HG02970 (cell line): ENCODE data around the gene PKP1.

ENCODE experiments used
- ATAC-seq: cut with Tn5 transposase; IDR thresholded peaks from one replicate; pipeline ENCODE4 v1.9.1; 2021; ENCODE audit warnings: mild to moderate bottlenecking, moderate library complexity, moderate number of reproducible peaks; ENCODE audit not compliant: unreplicated experiment, low FRiP score

Gene PKP1

DNA sequence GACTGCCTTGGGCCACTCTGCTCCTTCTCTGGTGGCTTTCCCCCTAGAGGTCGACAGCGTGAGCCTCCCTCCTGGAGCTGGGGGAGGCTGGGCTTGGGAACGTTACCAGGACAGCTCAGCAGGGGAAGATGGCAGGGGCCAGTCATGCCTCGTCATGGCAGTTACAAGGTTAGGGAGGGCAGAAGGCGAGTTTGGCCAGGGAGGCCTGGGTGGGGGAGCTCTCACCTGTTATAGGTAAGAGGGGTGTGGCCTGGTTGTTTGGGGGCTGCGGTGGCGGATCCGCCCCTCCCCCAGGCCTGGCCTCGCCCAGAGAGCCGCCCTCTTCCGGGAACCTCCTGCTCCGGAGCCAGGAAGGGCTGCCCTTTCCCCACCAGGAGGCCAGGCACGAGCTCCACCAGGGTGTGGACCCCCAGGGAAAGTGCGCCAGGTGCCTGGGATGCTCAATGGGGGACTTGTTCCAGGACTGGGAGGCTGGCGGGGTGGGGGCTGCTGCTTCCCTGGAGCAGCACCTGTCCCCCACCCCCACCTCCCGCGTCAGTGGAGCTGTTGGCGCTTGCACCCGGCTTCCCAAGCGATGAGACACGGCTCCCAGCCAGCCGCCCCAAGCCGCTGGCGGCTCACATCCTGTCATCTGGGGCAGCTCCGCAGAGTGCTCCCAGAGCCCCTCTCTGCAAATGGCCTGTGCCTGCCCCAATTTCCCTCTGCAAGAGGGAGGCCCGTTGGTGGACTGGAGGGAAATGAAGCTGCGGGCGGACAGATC, 23.6 kb upstream of the PKP1 start:
- ATAC-seq: no peak

DNA sequence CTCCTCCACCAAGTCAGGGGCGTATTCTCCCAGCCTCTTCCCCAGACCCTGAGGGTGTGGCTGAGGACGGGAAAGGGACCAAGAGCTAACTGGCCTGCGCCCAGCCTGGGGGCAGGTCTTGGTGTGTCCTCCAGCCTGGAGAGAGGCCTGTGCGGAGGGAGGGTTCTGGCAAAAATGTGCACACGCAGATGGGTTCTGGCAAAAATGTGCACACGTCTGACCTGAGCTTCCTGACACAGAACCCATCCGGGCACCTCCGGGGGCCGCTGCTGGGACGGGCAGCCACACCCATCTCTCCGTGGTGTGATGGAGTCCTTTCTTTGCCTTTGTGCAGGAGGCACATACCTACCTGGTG, 23.1 kb upstream of the PKP1 start:
- no peak for ATAC-seq

DNA sequence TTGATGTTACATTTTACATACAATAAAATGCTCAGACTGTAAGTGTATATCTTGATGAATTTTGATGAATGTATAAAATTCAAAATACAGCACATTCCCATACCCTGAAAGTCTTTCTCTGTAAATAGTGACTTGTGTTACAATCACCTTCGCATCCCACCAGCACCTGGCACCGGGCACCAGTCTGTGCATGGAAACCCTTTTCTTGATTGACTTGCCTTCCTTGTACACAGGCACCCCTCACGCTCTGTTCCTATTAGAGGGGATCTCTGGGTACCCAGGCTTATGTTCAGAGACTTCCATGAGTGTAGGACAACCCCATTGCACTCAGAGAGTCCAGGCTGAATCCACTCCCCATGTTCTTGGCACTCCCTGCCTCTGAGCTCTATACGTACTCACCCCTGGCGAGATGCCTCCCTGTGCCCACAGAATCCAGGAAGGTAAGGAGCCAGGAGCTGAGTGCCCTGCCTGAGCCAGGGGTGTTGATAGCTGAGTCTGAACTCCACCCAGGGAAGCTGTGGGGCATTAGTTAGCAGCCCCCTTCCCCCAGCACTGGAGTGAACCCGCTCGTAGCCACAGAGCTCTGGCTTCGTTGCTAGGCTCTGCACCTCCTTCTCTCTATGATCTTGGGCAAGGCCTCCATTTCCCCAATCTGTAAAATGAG, 22.5 kb upstream of the PKP1 start:
- no peak for ATAC-seq

DNA sequence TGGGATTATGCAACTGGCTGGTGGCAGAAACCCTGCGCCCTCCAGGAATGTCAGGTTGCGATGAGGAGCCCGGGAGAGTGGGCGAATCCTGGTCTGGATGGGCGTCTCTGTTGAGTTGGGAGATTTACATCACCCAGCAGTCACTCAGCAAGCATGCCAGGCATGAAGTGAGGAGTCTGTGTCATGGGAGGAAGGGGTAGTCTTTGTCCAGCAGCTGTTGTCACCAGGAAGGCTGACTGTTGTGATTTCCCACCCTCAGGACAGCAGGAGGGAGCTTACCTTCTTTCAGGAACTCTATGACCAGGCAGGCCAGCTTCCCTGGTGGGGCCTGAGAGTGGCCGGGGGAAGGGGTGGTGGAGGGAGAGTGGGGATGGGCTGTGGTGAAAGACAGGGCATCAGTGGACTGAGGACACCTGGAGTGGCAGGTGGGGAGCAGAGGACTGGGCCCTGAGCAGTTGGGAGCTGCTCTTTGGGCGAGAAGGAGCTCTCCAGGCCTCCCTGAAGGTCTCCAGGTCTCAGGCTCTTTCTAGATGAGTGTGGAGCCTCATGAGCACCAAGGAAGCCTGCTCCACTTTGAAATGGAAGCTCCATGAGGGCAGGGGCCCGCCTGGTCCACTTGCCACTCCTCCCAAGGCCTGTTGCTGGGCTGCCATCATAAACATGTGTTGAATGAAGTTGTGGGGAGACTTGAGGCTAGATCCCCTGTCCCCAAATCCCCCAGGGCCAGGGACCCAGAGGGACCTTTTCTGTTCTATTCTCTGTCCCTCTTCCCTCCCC, 21.3 kb upstream of the PKP1 start:
- no peak for ATAC-seq

DNA sequence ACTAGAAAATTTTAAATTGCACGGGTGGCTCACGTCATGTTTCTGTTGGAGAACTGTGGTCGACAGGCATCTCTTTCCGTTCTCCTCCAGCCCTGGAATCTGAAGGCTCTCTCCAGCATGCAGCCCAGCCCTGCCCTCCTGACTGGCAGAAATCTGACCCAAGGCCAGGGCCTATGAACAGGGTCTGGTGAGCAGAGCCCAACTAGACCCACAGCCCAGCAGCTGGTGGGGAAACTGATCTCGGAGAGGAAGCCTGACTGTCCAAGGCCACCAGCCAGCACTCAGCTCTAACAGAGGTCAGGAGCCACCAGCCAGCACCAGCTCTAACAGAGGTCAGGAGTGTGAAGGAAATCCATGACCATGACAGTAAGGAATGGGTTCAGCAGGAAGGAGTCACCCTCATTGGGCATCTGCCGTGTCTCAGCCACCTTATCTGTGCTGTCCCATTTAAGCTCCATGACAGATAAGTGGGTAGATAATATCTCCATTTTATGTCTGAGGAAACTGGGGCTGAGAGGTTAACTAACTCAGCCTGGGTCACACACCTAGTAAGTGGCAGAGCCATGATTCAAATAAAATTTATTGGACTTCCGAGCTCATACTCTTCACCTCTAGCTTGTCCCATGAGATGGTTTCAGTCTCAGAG, 20.2 kb upstream of the PKP1 start:
- no peak for ATAC-seq

DNA sequence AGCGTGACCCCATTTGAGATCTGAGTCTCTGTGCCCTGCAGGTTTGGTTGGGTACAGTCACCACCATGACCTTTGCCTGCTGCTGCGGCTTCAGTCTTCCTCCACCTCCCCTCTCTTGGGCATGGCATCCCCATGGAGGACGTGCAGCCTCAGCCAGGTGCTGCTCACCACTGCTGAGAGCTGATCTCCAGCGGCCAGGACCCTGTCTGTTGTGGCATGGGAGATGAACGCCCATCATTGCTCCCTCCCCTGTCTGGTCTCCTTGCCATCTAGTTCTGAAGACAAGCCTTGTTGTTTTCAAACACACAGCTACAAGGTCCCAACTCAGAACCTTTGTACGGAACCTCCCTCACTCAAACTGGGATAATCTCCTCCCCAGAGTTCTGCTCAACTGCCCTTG, 19.2 kb upstream of the PKP1 start:
- no peak for ATAC-seq

DNA sequence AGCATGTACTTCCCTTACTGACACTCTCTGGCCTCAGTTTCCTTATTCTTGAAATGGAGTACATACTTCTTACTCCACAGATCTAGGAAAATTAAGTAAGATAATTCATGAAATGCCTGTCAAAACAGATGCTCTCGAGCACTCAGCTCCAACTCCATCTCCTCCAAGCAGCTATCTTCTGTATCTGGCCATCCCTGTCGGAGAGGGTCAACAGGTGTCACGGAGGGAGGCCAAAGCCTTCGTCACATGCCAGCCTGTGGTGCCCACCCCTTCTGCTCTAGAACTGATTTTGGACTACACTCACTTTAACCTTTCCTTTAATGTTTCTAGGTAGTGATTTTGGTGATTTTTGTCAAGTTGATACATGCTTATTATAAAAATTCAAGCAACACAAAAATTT, 18.8 kb upstream of the PKP1 start:
- no peak for ATAC-seq

DNA sequence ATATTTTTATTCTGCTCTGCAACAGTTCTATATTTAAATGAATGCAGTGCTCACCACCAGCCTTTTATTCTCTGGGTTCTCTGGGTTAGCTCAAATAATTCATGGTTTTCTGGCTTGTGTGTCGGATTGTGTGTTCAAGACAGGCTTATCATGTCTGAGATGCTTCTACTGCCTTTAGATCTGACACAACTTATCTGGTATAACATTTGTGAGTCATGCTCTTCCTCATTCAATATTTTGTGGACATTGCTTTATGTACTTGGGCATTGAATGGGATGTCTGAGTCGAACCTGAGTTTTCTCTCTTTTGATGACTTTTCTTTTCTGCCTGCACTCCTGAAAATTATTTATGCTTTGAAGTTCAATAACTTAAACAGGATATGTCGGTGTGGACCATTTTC, 17.6 kb upstream of the PKP1 start:
- ATAC-seq: no peak

DNA sequence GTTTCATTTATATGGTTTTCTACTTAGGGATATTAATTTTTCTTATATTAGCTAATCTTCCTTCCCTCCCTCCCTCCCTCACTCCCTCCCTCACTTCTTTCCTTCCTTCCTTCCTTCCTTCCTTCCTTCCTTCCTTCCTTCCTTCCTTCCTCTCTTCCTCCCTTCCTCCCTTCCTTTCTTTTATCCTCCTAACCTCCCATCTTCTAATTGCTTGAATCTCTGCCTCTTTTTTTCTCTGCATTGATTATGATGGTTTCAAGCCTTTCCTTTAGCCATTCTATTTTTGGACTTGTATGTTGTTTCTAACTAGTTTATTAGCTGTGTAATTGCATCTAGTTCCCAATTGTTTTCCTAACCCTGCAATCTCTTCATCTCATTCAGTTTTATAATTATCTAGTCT, 17.0 kb upstream of the PKP1 start:
- no peak for ATAC-seq

DNA sequence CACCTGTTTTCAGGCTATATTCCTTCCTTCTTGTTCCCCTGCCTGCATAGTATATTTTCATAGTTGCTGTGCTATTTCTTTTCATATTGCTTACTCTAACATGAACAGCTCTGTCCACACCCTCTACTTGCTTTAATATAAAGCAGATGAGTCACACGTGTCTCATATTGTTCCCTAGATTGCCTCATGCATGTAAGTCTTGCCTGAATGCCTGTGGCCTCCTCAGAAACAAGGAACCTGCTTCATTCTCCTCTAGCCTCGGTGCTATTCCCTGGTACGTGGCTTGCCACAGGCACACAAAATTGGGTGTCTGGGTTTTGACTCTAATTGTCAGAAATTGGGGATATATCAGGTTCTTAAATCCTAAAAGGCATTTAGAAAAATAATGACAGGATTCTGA, 16.5 kb upstream of the PKP1 start:
- ATAC-seq: no peak

DNA sequence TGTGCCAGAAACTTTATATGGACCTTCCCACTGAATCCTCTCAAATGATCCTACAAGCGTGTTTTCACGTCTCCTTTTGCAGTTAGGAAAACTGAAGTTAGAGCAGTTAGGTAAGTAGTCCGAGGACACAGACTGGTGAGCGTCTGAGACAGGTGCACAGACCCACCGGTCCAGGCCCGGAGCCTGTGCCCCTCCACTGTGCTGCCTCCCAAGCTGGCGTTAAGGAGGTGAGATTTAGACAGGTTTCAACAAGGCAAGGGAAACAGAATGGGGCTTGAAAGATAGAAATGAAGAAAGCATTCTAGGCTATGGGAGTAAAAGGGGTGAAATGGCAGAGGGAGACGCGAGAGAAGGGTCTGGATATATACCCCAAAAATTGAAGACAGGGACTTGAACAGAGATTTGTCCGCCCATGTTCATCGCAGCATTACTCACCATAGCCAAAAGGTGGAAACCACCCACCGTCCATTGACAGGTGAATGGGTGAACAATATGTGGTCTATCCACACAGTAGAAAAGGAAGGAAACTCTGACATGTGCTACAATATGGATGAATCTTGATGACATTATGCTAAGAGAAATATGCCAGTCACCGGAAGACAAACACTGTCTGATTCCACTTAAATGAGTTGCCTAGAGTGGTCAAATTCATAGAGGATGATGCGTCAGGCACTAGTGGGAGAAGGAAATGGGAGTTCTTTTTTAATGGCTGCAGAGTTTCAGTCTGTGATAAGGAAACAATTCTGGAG, 15.7 kb upstream of the PKP1 start:
- ATAC-seq: no peak

DNA sequence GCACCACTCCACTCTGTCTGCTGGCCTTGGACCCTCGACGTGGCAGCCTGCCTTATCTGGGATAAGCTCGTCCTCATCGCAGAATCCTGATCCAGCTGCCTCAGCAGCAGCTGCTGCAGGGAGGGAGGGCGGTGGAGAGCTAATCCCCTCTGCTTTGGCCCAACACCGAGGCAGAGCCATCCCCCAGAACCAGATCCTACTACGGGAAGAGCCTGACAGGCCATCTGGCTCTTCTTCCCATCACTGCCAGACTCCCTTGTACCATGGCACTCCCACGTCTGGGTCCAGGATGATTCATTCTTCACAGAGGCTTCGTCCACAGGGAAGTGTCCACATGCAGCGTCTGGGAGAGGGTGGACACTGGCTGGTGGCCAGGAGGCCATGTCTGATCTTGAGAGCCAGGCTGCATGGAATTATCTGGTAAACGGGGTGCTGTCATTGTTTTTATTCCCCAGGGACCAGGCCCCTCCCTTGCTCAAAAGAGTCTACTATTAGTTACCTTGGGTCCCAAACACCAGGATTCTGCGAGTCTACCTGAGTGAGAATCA, 14.6 kb upstream of the PKP1 start:
- no peak for ATAC-seq

DNA sequence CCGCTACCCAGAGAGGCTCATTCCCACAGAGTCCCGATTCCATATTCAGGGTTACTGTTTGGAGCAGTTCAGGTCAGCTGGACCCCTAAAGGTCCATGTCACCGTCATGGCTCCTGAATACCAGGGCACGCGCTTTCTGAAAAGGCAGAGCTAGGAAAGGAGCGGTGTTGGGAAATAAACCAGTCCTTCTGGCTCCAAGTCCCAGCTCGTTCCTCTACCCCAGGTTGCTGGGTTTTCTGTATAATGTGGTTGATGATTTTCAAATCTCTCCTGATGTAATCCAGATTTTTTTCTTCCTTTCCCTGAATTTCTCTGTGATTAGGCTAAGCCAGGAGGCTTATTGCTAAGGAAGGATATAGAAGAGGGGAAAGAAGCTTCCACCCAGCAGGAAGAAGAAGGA, 14.0 kb upstream of the PKP1 start:
- no peak for ATAC-seq

DNA sequence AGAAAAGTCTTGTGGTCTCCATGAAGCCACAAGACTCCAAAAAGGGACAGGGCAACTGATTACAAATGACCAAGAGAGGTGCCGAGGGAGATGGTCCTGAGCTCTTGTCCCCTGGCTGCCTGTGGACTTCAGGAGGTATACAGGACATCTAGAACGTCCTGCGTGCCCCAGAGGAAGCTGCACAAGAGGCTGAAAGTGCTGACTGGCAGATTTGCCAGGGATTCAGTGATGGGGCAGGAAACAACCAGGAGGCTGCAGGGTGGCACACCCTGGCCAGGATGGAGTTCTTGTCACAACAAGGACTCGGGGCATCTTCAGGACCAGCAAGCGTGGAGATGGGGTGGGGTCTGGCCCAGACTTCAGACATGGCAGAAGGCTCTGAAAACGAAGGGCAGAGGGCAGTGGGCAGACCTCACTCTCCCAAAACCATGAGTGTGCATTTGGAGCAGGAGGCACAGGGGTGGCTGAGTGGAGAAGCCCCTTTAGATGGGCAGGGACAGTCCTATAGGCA, 13.4 kb upstream of the PKP1 start:
- no peak for ATAC-seq

DNA sequence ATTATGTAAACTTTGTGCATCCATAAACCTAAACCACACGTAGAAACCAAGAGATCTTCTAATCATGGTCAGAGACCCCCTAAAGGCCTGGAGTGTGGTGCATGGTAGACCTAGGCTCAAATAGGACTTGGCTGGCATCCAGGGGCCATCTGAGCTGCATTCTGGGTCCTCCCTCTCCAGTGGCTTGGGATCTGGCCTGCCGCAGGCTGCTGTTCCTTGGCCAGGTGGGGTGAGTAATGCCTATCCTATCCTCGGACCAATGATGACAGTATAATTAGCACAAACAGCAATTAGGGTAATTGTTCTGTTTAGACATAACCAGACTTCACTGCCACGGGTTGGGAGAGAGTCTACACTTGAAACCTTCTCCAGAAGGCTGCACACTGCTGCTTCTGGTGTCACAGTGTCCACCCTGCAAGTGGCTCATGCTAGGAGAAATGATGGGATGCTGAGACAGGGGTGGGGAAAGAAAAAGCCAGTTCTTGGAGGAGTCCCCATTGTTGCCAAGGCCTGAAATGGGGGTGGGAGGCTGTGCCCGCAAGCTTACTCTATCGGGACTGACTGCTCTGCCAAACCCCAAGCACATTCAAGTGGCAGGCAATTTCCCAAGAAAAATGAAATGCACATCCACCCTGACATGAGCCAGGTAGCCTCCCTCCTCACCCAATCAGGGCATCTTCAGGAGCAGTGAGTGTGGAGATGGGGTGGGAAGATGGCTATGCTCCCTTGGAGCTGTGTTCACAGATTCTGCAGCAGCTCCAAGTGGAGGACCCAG, 12.5 kb upstream of the PKP1 start:
- no peak for ATAC-seq

DNA sequence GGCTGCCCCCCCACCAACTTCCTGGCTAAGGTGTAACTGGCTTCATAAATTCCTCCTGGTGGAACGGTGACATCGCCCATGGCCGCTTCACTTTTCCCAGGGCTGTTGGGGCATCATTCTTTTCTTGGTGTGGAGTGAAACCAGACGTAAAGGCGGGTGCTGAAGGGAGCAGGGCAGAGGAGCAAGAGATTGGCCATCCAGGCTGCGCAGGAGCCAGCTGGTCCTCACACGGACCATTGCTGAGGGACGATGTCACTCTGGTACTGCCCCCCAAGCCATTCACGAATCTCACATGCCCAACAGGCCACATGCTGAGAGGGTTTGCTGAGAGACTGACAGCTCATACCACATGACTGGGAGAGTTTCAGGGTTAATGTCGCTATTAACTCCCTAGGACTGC, 10.5 kb upstream of the PKP1 start:
- no peak for ATAC-seq

DNA sequence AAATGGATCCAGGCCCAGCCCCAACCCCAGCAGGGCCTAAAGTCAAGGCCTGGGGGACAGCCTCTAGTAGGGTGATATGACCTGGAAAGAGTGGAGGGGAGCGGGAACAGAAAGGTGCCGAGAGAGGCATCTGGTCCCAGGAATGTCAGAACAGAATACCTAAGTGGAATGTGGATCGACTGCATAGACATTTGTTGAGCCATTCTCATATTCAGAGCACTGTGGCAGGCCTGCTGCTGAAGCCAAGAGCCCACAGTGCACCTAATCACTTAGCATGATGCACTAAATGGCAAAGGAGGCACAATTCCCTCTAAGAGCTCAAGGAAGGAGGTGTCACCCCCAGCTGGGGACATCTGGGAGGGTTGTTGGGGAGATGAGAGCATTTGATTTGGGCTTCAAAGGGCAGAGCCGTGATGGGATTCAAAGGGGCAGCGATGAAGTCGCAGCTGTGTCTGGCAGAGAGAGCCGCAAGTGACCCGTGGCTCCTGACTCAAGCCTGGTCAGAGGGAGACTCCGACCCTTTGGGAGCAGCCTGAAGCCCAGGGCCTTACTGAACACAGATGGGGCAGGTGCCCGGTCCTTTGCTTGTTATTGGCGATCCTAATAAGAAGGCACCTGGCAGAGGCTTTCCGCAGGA, 8.6 kb upstream of the PKP1 start:
- ATAC-seq: no peak

DNA sequence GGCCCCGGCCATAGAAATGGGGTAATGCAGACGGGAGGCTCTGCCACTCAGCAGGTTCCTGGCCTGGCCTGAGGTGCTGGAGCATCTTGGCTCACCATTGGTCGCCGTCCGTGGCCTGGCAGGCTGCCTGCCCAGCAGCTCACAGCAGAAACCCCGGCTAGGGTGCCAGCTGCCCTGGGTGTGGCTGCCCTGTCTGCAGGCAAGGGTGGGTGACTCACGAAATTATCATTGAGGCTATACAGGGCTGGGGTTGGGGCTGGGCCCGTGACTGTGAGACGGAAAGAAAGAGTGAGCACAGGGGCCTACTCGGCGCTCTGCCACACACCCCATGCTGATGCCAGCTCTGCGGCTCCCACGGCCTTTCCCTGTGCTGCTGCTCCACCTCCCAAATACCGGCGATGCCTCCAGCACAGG, 8.0 kb upstream of the PKP1 start:
- no peak for ATAC-seq

DNA sequence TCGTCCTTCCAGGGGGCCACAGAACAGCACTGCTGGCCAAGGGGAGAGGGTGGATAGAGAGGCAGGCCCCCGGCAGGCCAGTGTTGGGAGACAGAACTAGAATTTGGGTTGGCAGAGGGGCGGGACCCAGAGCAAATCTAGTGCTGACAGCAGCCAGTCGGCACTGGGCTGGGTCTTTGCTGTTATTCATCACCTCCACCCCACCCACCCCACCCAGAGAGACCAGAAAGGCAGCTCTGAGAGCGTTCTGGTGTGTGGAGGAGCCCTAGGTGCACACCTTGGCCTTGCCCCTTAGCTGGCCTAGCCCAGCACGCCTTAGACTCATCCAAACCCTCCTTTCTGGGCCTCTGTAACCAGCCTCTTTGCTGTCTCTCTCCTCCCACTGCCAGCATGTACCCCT, 6.4 kb upstream of the PKP1 start:
- ATAC-seq: no peak
